GM18520 (cell line): ENCODE results near the gene PWWP2B.

Source experiments
- ATAC-seq: cut with Tn5 transposase; IDR thresholded peaks from one replicate; pipeline ENCODE4 v1.9.1; 2021; ENCODE audit not compliant: unreplicated experiment

Gene PWWP2B

GRCh38 chr10:132392811-132393694 is 3.9 kb upstream of the PWWP2B start:
- no peak for ATAC-seq

- no peak for ATAC-seq
These were observed 3.3 kb upstream of the PWWP2B start for GRCh38 chr10:132393695-132394181.

- no peak for ATAC-seq
These were observed 2.7 kb upstream of the PWWP2B start for GRCh38 chr10:132394201-132394811.

- ATAC-seq: no peak
These were observed 1.9 kb upstream of the PWWP2B start for GRCh38 chr10:132394936-132395703.

- no peak for ATAC-seq
These were observed 1.1 kb upstream of the PWWP2B start for GRCh38 chr10:132395704-132396493.

- no peak for ATAC-seq
These were observed 435 bp upstream of the PWWP2B start for GRCh38 chr10:132396494-132397035.

GRCh38 chr10:132397671-132398565 is 918 bp downstream of the PWWP2B start:
- ATAC-seq: no peak

GRCh38 chr10:132398566-132398991 is 1.6 kb downstream of the PWWP2B start:
- ATAC-seq: no peak

- ATAC-seq: no peak
These were observed 2.4 kb downstream of the PWWP2B start for GRCh38 chr10:132399117-132400035.

- no peak for ATAC-seq
These were observed 3.1 kb downstream of the PWWP2B start for GRCh38 chr10:132400041-132400546.

- no peak for ATAC-seq
These were observed 3.6 kb downstream of the PWWP2B start for GRCh38 chr10:132400547-132401151.

- ATAC-seq: no peak
These were observed 4.6 kb downstream of the PWWP2B start for GRCh38 chr10:132401401-132402118.

GRCh38 chr10:132402781-132403241 is 5.8 kb downstream of the PWWP2B start:
- no peak for ATAC-seq

GRCh38 chr10:132403511-132404168 is 6.6 kb downstream of the PWWP2B start:
- no peak for ATAC-seq

GRCh38 chr10:132404169-132404880 is 7.3 kb downstream of the PWWP2B start:
- no peak for ATAC-seq
